Sigmoid colon (tissue), 7 donors: ENCODE measurements around the gene ZSCAN29. TPM values are rescaled to one million over a fixed set of nuclear protein-coding genes. Genes with fewer than 3 reads are reported as not detected.

Experiments
- DNase-seq: peaks from one replicate; pipeline ENCODE4 v3.0.0-alpha.2; 2019
- H3K27ac ChIP-seq, 4 donors: fragments of 200-600 bp; sonication (generic); one replicate each; pipeline ENCODE4 v1.5.1; 2016 to 2019; ENCODE audit warnings: mild to moderate bottlenecking in 1 of 4
- H3K27me3 ChIP-seq, 3 donors: fragments of 200-600 bp; sonication (generic); one replicate each; pipeline ENCODE4 v1.5.1; 2019; ENCODE audit warnings: mild to moderate bottlenecking in 1 of 3
- H3K36me3 ChIP-seq, 4 donors: fragments of 200-600 bp; sonication (generic); one replicate each; pipeline ENCODE4 v1.5.1; 2016 to 2019
- H3K4me1 ChIP-seq, 4 donors: fragments of 200-600 bp; sonication (generic); one replicate each; pipeline ENCODE4 v1.5.1; 2017 to 2019
- H3K4me3 ChIP-seq, 4 donors: fragments of 200-600 bp; sonication (generic); one replicate each; pipeline ENCODE4 v1.5.1; 2017 to 2019; ENCODE audit warnings: mild to moderate bottlenecking in 2 of 4, moderate library complexity in 1 of 4
- H3K9me3 ChIP-seq, 4 donors: fragments of 200-600 bp in 3 of 4; sonication (generic) in 3 of 4; one replicate each; pipeline versions ENCODE4 v1.5.1 to v1.6.1; 2013 to 2019
- EP300 ChIP-seq, 4 donors: sonication (generic); formaldehyde crosslinking; IDR thresholded peaks; one replicate each; pipeline ENCODE4 v1.6.1; 2017; ENCODE audit warnings: antibody characterized with exemption in 4 of 4
- POLR2A ChIP-seq, 2 donors: fragments of 450-650 bp; IDR thresholded peaks; one replicate each; pipeline ENCODE4 v1.6.1; 2016; ENCODE audit warnings: antibody characterized with exemption in 2 of 2, mild to moderate bottlenecking in 2 of 2, moderate library complexity in 2 of 2
- POLR2AphosphoS5 ChIP-seq, 4 donors: sonication (generic); formaldehyde crosslinking; IDR thresholded peaks; one replicate each; pipeline ENCODE4 v1.6.1; 2017; ENCODE audit warnings: antibody characterized with exemption in 4 of 4
- WGBS, 2 donors: extraction: QIAGEN DNeasy Blood & Tissue Kit; methylation state at CpG; one replicate each; pipeline ENCODE4 v1.1.7; 2013; 5-methylcytosine and 5-hydroxymethylcytosine counted together
- intact Hi-C: fragments of 100-400 bp; cut with DNase I; formaldehyde crosslinking; loops from one replicate; pipeline ENCODE4 v1.15.1; 2023
- polyA plus RNA-seq, 3 donors: library from polyadenylated mRNA; stranded (reverse); fragments of 200-250 nt; gene quantifications; one replicate each; pipeline ENCODE4 v1.2.3, GENCODE V29; 2013
- total RNA-seq, 4 donors: library from RNA; depleted of rRNA; stranded (reverse); fragments of >200 nt; gene quantifications; one replicate each; pipeline ENCODE4 v1.1.0, GENCODE V29; 2016
- TF ChIP-seq, protein P1 (sequence below), 4 experiments: fragments of 450-650 bp in 3 of 4; fragments of 200-600 bp in 1 of 4; IDR thresholded peaks; one replicate each; pipeline ENCODE4 v1.5.1; 2016 to 2019; ENCODE audit warnings: antibody characterized with exemption in 4 of 4, mild to moderate bottlenecking in 3 of 4, moderate library complexity in 2 of 4
- donor health status: healthy with polysubstance abuse.
- donor health status: Bipolar disorder and iron deficiency.
- donor health status: healthy.

The ZSCAN29 gene
- total and polyA plus RNA-seq, 7 donors = 6.0 to 19.7 (median 14.6) TPM

DNA sequence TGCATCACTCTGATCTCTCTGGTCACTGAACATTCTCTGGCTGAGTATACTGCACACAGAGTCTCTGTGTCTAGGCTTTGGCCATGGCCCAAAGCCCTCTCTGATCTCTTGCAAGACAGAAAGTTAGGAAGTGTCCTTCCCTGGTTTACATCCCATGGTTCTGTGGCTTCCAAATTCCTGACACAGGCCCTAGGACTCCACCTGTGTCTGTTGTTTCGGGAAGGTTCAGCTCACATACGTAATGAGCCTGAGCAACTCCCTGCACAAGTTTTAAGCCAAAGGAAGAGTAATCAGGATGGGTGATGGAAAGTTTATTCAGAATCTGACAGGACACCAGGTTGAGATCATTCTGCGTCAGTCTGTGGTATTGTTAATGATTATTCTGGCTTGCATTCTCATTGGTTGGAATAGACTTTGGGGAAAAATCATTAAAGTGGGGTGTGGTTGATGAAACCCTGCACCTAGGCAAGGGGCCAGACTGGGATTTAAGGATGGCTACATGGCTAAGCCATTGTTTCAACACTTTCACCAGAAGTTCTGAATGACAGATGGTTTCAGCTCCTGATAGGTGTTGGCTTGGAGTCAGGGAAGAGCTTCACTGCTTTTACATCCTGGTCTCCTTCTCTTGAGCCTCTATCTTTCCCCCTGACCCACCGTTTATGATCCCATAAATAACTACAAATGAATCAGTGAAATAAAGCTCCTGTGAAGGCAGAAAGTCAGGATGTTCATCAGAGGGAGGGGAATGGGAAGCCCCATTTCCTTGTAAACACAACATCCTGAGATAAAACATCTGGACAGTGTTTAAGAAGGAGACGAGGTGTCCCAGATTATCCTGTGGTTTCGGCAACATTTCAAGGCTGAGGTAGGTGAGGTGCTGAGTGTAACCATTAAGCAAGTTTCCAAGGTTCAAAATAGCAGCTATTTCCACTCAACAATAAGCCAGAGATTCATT lies 54.5 kb downstream of the ZSCAN29 start:
- H3K4me3 ChIP-seq = no peak overlapping the region
- intact Hi-C loops = no loop called here
- DNase-seq = peak; percentile 91
- TF ChIP-seq POLR2AphosphoS5 (IDR thresholded peaks at IDR 0.05) (peak; percentile 55 to 68 (median 63)), POLR2A (IDR thresholded peaks at IDR 0.05) (no peak)
- H3K4me1 ChIP-seq = no peaks in the 10 kb centered on the region
- H3K9me3 ChIP-seq = no peaks in the 10 kb centered on the region
- WGBS, 2 donors = 61 to 64% methylated on average over 6 of the region's 6 CpGs
- no peaks in the 10 kb centered on the region for H3K27me3 ChIP-seq
- peak overlapping the region in 3 of 4 donors; percentile 33 to 60 (median 39) for H3K27ac ChIP-seq
- no peaks in the 10 kb centered on the region for H3K36me3 ChIP-seq

DNA sequence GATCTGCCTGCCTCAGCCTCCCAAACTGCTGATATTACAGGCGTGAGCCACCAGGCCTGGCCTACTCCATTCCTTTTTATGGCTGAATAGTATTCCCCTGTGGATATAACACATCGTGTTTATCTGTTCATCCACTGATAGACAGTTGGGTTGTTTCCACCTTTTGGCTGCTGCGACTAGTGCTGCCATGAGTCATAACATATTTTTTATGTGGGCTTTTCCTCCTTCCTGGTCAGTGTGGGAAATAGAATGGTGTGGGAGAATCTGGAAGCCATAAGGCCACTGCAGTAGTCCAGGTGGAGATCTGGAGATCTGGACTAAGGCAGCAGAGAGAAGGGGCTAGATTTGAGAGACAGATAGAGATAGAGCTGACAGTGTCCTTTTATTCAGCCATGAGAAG lies 56.7 kb downstream of the ZSCAN29 start:
- no peaks in the 10 kb centered on the region for H3K9me3 ChIP-seq
- H3K4me3 ChIP-seq = no peak overlapping the region
- WGBS, 2 donors = 49 to 76% methylated on average over 3 of the region's 3 CpGs
- intact Hi-C loops = no loop called here
- H3K27me3 ChIP-seq = no peaks in the 10 kb centered on the region
- no peak for DNase-seq
- no peaks in the 10 kb centered on the region for H3K36me3 ChIP-seq
- no peaks in the 10 kb centered on the region for H3K4me1 ChIP-seq
- H3K27ac ChIP-seq = peak overlapping the region in 1 of 4 donors; percentile 58
- TF ChIP-seq POLR2A (IDR thresholded peaks at IDR 0.05) (no peak), POLR2AphosphoS5 (IDR thresholded peaks at IDR 0.05) (no peak), EP300 (IDR thresholded peaks at IDR 0.05) (no peak)
- TF ChIP-seq, protein P1, sequence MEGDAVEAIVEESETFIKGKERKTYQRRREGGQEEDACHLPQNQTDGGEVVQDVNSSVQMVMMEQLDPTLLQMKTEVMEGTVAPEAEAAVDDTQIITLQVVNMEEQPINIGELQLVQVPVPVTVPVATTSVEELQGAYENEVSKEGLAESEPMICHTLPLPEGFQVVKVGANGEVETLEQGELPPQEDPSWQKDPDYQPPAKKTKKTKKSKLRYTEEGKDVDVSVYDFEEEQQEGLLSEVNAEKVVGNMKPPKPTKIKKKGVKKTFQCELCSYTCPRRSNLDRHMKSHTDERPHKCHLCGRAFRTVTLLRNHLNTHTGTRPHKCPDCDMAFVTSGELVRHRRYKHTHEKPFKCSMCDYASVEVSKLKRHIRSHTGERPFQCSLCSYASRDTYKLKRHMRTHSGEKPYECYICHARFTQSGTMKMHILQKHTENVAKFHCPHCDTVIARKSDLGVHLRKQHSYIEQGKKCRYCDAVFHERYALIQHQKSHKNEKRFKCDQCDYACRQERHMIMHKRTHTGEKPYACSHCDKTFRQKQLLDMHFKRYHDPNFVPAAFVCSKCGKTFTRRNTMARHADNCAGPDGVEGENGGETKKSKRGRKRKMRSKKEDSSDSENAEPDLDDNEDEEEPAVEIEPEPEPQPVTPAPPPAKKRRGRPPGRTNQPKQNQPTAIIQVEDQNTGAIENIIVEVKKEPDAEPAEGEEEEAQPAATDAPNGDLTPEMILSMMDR (IDR thresholded peaks at IDR 0.05) = no peak

DNA sequence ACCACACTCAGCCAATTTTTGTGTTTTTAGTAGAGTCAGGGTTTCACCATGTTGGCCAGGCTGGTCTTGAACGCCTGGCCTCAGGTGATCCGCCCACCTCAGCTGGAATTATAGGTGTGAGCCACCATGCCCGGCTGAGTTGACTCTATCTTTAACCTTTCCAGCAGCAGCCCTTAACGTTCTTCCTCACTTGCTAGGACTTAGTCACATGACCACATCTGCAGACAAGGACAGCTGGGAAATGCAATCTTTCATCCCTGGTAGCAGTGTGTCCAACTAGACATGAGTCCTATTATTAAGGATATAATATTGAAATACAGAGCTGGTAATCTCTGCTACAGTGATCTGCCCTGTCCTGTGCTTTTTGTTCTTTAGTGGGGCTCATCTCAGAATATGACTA lies 58.5 kb downstream of the ZSCAN29 start:
- intact Hi-C loops = no loop called here

More for the DNA sequence above, 58.5 kb downstream of the ZSCAN29 start:
- H3K27me3 ChIP-seq = peaks cover 0 to 1% (median 0%) of the 10 kb centered on the region in 3 donors
- no peak for DNase-seq
- WGBS, 2 donors = 52 to 70% methylated on average over 4 of the region's 4 CpGs
- no peaks in the 10 kb centered on the region for H3K36me3 ChIP-seq
- TF ChIP-seq, protein P1 (IDR thresholded peaks at IDR 0.05) = no peak
- no peak for TF ChIP-seq POLR2A (IDR thresholded peaks at IDR 0.05)
- no peak for TF ChIP-seq POLR2AphosphoS5 (IDR thresholded peaks at IDR 0.05)
- no peak for TF ChIP-seq EP300 (IDR thresholded peaks at IDR 0.05)
- H3K27ac ChIP-seq = no peak overlapping the region
- no peaks in the 10 kb centered on the region for H3K4me1 ChIP-seq
- no peak overlapping the region for H3K4me3 ChIP-seq
- H3K9me3 ChIP-seq = no peaks in the 10 kb centered on the region

Other genes with a start within 250 kb of the ZSCAN29 start
- gene TMEM62, start 237.5 kb downstream of the ZSCAN29 start, total RNA-seq = 10 to 100 TPM; 26.6 to 35.2 (median 33.2) TPM
- 10 to 100 TPM; 10.2 to 27.4 (median 10.8) TPM for gene TMEM62, start 237.5 kb downstream of the ZSCAN29 start, polyA plus RNA-seq
- 10 to 100 TPM; 39.1 to 80.5 (median 49.8) TPM for gene CCNDBP1, start 185.6 kb downstream of the ZSCAN29 start, total RNA-seq
- gene CCNDBP1, start 185.6 kb downstream of the ZSCAN29 start, polyA plus RNA-seq = 100 to 1,000 TPM in 1 of 3 donors, 10 to 100 TPM in 2; 52.1 to 109 (median 95.5) TPM
- gene EPB42, start 150.0 kb downstream of the ZSCAN29 start, total RNA-seq = not detected
- gene EPB42, start 150.0 kb downstream of the ZSCAN29 start, polyA plus RNA-seq = under 1 TPM in 1 of 3 donors, not detected in 2; 0.06 TPM
- gene TGM5, start 104.1 kb downstream of the ZSCAN29 start, total RNA-seq = under 1 TPM in 1 of 4 donors, not detected in 3; 0.28 TPM
- not detected for gene TGM5, start 104.1 kb downstream of the ZSCAN29 start, polyA plus RNA-seq
- not detected for gene TGM7, start 68.8 kb downstream of the ZSCAN29 start, total RNA-seq
- not detected for gene TGM7, start 68.8 kb downstream of the ZSCAN29 start, polyA plus RNA-seq
- 1 to 10 TPM; 2.8 to 5.4 (median 4.0) TPM for gene LCMT2, start 40.5 kb downstream of the ZSCAN29 start, total RNA-seq
- 1 to 10 TPM; 2.3 to 5.1 (median 2.4) TPM for gene LCMT2, start 40.5 kb downstream of the ZSCAN29 start, polyA plus RNA-seq
- gene TUBGCP4, start 58 bp upstream of the ZSCAN29 start, total RNA-seq = 10 to 100 TPM; 10.2 to 14.6 (median 12.1) TPM
- gene TUBGCP4, start 58 bp upstream of the ZSCAN29 start, polyA plus RNA-seq = 10 to 100 TPM in 1 of 3 donors, 1 to 10 TPM in 2; 1.8 to 11.2 (median 2.5) TPM
- gene TP53BP1, start 122.1 kb upstream of the ZSCAN29 start, total RNA-seq = 10 to 100 TPM; 38.3 to 63.4 (median 41.1) TPM
- gene TP53BP1, start 122.1 kb upstream of the ZSCAN29 start, polyA plus RNA-seq = 10 to 100 TPM in 1 of 3 donors, 1 to 10 TPM in 2; 1.8 to 13.5 (median 6.6) TPM
- gene MAP1A, start 146.6 kb upstream of the ZSCAN29 start, total RNA-seq = 10 to 100 TPM; 25.2 to 61.2 (median 32.3) TPM
- 1 to 10 TPM in 2 of 3 donors, under 1 TPM in 1; 0.23 to 4.8 (median 1.2) TPM for gene MAP1A, start 146.6 kb upstream of the ZSCAN29 start, polyA plus RNA-seq
- gene PPIP5K1, start 219.2 kb upstream of the ZSCAN29 start, total RNA-seq = 10 to 100 TPM in 3 of 4 donors, 1 to 10 TPM in 1; 8.3 to 44.6 (median 18.3) TPM
- gene PPIP5K1, start 219.2 kb upstream of the ZSCAN29 start, polyA plus RNA-seq = 10 to 100 TPM in 2 of 3 donors, 1 to 10 TPM in 1; 4.8 to 23.9 (median 13.2) TPM
- 1 to 10 TPM in 1 of 4 donors, under 1 TPM in 1, not detected in 2; 0.83 to 1.1 TPM for gene CKMT1B, start 223.0 kb upstream of the ZSCAN29 start, total RNA-seq
- gene CKMT1B, start 223.0 kb upstream of the ZSCAN29 start, polyA plus RNA-seq = 100 to 1,000 TPM in 2 of 3 donors, 10 to 100 TPM in 1; 66.1 to 153 (median 128) TPM
- gene STRC, start 247.8 kb upstream of the ZSCAN29 start, total RNA-seq = under 1 TPM in 3 of 4 donors, not detected in 1; under 0.01 to 0.71 (median 0.68) TPM
- under 1 TPM in 1 of 3 donors, not detected in 2; 0.51 TPM for gene STRC, start 247.8 kb upstream of the ZSCAN29 start, polyA plus RNA-seq